22Rv1 (cell line): ENCODE results near the gene DHX32.
A peak's percentile ranks its signal among the peaks of the same experiment; 100 is the strongest.

Source experiments
- H3K27ac ChIP-seq: fragments of 450-650 bp; 2 replicates; pipeline ENCODE4 v1.5.1; 2017
- CTCF ChIP-seq: fragments of 450-650 bp; IDR thresholded peaks from 2 replicates; pipeline ENCODE4 v1.5.1; 2017; ENCODE audit warnings: mild to moderate bottlenecking
- ZFX ChIP-seq: fragments of 450-650 bp; IDR thresholded peaks from 2 replicates; pipeline ENCODE4 v1.6.1; 2017; ENCODE audit warnings: antibody characterized with exemption, borderline replicate concordance

The DHX32 gene

GRCh38 chr10:125886914-125887512, 5.9 kb upstream of the DHX32 start:
- no peak overlapping the region for H3K27ac ChIP-seq
- TF ChIP-seq ZFX: no peak
- TF ChIP-seq CTCF: no peak

GRCh38 chr10:125883211-125883610, 2.1 kb upstream of the DHX32 start:
- H3K27ac ChIP-seq: no peak overlapping the region
- TF ChIP-seq CTCF: no peak
- no peak for TF ChIP-seq ZFX

- TF ChIP-seq ZFX (no peak), CTCF (no peak)
- H3K27ac ChIP-seq: no peak overlapping the region
Observed at GRCh38 chr10:125882596-125882995, 1.5 kb upstream of the DHX32 start.

- TF ChIP-seq CTCF: no peak
- no peak for TF ChIP-seq ZFX
- H3K27ac ChIP-seq: no peak overlapping the region
Observed at GRCh38 chr10:125880719-125881118, 373 bp downstream of the DHX32 start.

- TF ChIP-seq ZFX (no peak), CTCF (no peak)
- no peak overlapping the region for H3K27ac ChIP-seq
Observed at GRCh38 chr10:125878957-125879835, 1.9 kb downstream of the DHX32 start.

- no peak overlapping the region for H3K27ac ChIP-seq
- no peak for TF ChIP-seq CTCF
- TF ChIP-seq ZFX: no peak
Observed at GRCh38 chr10:125871338-125871737, 9.8 kb downstream of the DHX32 start.

- H3K27ac ChIP-seq: no peak overlapping the region
- TF ChIP-seq ZFX: no peak
- peak; percentile 90 for TF ChIP-seq CTCF
Observed at GRCh38 chr10:125868372-125868975, 12.6 kb downstream of the DHX32 start.
